Measurements from ENCODE around the gene PCDHGB4.
"Not testable (repeated sequence)": the region's sequence is repeated elsewhere in the genome, so short reads cannot be mapped to it uniquely, and the experiment has no call there.

The PCDHGB4 gene

DNA sequence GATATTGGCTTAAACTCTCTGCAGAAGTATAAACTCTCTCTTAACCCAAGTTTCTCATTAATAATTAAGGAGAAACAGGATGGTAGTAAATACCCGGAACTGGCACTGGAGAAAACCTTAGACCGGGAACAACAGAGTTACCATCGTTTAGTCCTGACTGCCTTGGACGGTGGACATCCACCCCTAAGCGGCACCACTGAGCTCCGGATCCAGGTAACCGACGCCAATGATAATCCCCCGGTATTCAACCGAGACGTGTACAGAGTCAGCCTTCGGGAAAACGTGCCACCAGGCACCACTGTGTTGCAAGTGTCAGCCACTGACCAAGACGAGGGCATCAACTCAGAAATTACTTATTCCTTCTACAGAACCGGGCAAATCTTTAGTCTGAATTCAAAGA is 11.1 kb downstream of the PCDHGB4 start:
- DNase-seq (ENCODE audit: low read depth, low spot score) = no peak

DNA sequence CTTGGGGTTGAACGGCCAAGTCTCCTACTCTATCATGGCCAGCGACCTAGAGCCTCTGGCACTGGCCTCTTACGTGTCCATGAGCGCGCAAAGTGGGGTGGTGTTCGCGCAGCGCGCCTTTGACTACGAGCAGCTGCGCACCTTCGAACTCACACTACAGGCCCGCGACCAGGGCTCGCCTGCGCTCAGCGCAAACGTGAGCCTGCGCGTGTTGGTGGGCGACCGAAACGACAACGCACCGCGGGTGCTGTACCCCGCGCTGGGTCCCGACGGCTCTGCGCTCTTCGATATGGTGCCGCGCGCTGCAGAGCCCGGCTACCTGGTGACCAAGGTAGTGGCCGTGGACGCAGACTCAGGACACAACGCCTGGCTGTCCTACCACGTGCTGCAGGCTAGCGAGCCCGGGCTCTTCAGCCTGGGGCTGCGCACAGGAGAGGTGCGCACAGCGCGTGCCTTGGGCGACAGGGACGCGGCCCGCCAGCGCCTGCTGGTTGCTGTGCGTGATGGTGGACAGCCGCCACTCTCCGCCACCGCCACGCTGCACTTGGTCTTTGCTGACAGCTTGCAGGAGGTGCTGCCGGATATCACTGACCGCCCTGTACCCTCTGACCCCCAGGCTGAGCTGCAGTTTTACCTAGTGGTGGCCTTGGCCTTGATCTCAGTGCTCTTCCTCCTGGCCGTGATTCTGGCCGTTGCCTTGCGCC is 12.2 kb downstream of the PCDHGB4 start:
- no peak for DNase-seq (ENCODE audit: low read depth, low spot score)

DNA sequence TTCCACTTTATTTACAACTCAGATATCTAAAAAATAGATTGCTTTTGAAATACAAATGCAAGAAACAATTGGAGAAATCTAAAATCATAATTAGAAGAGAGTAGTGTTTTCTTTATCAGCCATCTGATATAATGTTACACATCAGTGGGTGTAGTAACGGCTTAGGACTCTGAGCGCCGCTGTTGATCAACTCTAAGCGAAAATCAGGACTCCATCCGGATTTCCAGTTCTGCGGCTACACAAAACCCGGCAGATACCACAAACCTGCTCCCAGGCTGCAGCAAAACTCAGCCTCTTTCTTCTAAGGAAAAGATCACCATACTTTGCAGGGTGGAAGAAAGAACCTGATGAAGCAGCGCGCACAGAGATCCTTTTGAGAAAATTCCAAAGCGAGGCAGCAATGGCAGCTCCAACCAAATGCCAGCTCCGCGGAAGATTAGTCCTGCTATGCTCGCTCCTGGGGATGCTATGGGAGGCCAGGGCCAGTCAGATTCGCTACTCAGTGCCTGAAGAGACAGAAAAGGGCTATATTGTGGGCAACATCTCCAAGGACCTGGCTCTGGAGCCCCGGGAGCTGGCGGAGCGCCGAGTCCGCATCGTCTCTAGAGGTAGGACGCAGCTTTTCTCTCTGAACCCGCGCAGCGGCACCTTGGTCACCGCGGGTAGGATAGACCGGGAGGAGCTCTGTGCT is 15.2 kb downstream of the PCDHGB4 start, which contains the start of gene PCDHGA9:
TSS of gene PCDHGA9 (plus strand) at position 226 of the 691 bp plus-strand sequence. CDS start at position 401, 175 bp downstream.
- no peak for DNase-seq (ENCODE audit: low read depth, low spot score)

DNA sequence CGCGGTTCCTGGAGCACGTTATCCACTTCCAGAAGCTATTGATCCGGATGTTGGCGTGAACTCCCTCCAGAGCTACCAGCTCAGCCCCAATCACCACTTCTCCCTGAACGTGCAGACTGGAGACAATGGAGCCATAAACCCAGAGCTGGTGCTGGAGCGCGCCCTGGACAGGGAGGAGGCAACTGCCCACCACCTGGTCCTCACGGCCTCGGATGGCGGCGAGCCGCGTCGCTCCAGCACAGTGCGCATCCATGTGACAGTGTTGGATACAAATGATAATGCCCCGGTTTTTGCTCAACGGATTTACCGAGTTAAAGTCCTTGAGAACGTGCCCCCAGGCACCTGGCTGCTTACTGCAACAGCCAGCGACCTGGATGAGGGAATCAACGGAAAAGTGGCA is 15.9 kb downstream of the PCDHGB4 start:
- DNase-seq (ENCODE audit: low read depth, low spot score) = no peak

DNA sequence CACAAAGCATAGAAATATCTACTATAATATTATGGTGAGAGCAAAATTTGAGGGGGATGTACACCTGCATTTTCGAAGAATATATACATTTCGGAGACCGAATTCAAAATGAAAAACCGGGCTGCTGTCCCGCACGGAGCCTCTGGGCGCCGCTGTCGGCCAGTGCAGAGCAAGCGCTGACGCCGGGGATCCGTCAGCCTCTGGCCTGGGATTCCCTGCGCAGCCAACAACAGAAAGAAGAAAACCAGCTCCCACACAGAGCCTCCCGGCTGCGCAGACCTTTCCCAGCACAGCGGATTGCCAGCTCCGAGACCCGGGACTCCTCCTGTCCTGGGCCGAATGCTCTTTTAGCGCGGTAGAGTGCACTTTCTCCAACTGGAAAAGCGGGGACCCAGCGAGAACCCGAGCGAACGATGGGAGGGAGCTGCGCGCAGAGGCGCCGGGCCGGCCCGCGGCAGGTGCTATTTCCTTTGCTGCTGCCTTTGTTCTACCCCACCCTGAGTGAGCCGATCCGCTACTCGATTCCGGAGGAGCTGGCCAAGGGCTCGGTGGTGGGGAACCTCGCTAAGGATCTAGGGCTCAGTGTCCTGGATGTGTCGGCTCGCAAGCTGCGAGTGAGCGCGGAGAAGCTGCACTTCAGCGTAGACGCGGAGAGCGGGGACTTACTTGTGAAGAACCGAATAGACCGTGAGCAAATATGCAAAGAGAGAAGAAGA is 20.4 kb downstream of the PCDHGB4 start, which contains the start of gene PCDHGB6:
TSS of gene PCDHGB6 (plus strand) at position 232 of the 716 bp plus-strand sequence. CDS start at position 414, 182 bp downstream.
- not testable (repeated sequence) for DNase-seq (ENCODE audit: low read depth, low spot score)

DNA sequence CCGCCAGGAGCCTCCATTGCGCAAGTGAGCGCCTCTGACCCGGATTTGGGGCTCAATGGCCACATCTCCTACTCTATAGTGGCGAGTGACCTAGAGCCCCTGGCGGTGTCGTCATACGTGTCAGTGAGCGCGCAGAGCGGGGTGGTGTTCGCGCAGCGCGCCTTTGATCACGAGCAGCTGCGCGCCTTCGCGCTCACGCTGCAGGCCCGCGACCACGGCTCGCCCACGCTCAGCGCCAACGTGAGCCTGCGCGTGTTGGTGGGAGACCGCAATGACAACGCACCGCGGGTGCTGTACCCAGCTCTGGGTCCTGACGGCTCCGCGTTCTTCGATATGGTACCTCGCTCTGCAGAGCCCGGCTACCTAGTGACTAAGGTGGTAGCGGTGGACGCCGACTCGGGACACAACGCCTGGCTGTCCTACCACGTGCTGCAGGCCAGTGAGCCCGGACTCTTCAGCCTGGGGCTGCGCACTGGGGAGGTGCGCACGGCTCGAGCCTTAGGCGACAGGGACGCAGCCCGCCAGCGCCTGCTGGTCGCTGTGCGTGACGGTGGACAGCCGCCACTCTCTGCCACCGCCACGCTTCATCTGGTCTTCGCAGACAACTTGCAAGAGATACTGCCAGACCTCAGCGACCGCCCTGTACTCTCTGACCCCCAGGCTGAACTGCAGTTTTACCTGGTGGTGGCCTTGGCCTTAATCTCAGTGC is 22.3 kb downstream of the PCDHGB4 start:
- DNase-seq (ENCODE audit: low read depth, low spot score) = no peak

DNA sequence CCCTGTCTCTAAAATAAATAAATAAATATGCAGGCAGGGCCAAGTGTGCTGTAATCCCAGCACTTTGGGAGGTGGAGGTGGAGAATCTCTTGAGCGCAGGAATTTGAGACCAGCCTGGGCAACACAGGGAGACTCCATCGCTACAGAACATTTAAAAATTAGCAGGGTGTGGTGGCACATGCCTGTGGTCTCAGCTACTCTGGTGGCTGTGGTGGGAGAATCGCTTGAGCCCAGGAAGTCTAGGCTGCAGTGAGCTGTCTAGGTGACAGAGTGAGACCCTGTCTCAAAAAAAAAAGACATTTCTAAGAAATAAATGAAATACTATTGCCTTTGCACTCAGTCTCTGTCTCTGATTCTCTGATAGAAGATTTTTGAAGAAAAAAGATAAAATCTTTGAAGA is 24.1 kb downstream of the PCDHGB4 start:
- DNase-seq (ENCODE audit: low read depth, low spot score) = no peak

DNA sequence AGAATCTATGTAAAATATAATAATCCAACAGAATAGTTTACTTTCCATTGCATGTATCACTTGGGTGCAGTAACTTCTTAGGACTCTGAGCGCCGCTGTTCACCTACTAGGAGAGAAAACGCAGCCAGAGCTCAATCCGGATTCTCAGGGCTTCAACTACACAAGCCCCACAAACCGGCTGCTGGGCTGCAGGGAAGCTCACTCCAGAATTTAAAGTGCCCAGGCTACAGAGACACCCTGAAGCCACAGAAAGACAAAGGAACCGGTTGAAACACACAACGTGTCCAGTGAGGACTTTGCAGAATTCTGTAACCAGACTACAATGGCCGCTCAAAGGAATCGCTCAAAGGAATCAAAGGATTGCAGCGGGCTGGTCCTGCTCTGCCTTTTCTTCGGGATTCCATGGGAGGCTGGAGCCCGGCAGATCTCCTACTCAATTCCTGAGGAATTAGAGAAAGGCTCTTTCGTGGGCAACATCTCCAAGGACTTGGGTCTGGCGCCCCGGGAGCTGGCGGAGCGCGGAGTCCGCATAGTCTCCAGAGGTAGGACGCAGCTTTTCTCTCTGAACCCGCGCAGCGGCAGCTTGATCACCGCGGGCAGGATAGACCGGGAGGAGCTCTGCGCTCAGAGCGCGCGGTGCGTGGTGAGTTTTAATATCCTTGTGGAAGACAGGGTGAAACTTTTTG is 25.5 kb downstream of the PCDHGB4 start, which contains the start of gene PCDHGA10:
TSS of gene PCDHGA10 (plus strand) at position 134 of the 686 bp plus-strand sequence. CDS start at position 323, 189 bp downstream.
- DNase-seq (ENCODE audit: low read depth, low spot score) = no peak

DNA sequence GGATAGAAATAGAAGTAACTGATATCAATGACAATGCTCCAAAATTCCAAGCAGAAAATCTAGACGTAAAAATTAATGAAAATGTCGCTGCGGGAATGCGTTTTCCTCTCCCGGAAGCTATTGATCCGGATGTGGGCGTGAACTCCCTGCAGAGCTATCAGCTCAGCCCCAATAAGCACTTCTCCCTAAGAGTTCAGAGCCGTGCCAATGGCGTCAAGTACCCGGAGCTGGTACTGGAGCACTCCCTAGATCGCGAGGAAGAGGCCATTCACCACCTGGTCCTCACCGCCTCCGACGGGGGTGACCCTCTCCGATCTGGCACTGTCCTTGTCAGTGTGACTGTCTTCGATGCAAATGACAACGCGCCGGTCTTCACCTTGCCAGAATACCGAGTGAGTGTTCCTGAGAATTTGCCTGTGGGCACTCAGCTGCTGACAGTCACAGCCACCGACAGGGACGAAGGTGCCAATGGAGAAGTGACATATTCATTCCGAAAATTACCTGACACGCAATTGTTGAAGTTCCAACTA is 26.1 kb downstream of the PCDHGB4 start:
- no peak for DNase-seq (ENCODE audit: low read depth, low spot score)

DNA sequence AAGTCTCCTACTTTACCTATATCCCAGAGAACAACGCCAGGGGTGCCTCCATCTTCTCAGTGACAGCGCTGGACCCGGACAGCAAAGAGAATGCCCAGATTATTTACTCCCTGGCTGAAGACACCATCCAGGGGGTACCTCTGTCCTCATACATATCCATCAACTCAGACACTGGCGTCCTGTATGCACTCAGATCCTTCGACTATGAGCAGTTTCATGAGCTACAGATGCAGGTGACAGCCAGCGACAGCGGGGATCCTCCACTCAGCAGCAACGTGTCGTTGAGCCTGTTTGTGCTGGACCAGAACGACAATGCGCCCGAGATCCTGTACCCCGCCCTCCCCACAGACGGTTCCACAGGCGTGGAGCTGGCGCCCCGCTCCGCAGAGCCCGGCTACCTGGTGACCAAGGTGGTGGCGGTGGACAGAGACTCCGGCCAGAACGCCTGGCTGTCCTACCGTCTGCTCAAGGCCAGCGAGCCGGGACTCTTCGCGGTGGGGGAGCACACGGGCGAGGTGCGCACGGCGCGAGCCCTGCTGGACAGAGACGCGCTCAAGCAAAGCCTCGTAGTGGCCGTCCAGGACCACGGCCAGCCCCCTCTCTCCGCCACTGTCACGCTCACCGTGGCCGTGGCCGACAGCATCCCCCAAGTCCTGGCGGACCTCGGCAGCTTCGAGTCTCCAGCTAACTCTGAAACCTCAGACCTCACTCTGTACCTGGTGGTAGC is 27.2 kb downstream of the PCDHGB4 start:
- not testable (repeated sequence) for DNase-seq (ENCODE audit: low read depth, low spot score)

DNA sequence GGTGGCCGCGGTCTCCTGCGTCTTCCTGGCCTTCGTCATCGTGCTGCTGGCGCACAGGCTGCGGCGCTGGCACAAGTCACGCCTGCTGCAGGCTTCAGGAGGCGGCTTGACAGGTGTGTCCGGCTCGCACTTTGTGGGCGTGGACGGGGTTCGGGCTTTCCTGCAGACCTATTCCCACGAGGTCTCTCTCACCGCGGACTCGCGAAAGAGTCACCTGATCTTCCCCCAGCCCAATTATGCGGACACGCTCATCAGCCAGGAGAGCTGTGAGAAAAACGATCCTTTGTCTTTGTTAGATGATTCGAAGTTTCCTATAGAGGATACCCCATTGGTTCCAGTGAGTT is 27.7 kb downstream of the PCDHGB4 start:
- not testable (repeated sequence) for DNase-seq (ENCODE audit: low read depth, low spot score)

DNA sequence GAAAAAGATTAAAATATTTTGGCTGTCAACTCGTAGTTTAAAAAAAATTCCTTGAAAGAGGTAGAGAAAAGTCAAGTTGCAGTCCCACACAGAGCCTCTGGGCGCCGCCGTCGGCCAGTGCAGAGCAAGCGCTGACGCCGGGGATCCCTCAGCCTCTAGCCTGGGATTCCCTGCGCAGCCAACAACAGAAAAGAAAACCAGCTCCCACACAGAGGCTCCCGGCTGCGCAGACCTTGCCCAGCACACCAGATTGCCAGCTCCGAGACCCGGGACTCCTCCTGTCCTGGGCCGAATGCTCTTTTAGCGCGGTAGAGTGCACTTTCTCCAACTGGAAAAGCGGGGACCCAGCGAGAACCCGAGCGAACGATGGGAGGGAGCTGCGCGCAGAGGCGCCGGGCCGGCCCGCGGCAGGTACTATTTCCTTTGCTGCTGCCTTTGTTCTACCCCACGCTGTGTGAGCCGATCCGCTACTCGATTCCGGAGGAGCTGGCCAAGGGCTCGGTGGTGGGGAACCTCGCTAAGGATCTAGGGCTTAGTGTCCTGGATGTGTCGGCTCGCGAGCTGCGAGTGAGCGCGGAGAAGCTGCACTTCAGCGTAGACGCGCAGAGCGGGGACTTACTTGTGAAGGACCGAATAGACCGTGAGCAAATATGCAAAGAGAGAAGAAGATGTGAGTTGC is 30.1 kb downstream of the PCDHGB4 start, which contains the start of gene PCDHGB7:
TSS of gene PCDHGB7 (plus strand) at position 184 of the 679 bp plus-strand sequence. CDS start at position 367, 183 bp downstream.
- DNase-seq (ENCODE audit: low read depth, low spot score) = not testable (repeated sequence)

DNA sequence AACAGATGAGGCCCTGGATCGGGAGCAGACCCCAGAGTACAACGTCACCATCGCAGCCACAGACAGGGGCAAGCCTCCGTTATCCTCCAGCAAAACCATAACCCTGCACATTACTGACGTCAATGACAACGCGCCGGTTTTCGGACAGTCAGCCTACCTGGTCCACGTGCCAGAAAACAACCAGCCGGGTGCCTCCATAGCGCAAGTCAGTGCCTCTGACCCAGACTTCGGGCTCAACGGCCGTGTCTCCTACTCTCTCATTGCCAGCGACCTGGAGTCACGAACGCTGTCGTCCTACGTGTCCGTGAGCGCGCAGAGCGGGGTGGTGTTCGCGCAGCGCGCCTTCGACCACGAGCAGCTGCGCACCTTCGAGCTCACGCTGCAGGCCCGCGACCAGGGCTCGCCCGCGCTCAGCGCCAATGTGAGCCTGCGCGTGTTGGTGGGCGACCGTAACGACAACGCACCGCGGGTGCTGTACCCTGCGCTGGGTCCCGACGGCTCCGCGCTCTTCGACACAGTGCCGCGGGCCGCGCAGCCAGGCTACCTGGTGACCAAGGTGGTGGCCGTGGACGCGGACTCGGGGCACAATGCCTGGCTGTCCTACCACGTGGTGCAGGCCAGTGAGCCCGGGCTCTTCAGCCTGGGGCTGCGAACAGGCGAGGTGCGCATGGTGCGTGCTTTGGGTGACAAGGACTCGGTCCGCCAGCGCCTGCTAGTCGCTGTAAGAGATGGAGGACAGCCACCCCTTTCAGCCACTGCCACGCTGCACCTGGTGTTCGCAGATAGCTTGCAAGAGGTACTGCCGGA is 31.8 kb downstream of the PCDHGB4 start:
- DNase-seq (ENCODE audit: low read depth, low spot score) = no peak

DNA sequence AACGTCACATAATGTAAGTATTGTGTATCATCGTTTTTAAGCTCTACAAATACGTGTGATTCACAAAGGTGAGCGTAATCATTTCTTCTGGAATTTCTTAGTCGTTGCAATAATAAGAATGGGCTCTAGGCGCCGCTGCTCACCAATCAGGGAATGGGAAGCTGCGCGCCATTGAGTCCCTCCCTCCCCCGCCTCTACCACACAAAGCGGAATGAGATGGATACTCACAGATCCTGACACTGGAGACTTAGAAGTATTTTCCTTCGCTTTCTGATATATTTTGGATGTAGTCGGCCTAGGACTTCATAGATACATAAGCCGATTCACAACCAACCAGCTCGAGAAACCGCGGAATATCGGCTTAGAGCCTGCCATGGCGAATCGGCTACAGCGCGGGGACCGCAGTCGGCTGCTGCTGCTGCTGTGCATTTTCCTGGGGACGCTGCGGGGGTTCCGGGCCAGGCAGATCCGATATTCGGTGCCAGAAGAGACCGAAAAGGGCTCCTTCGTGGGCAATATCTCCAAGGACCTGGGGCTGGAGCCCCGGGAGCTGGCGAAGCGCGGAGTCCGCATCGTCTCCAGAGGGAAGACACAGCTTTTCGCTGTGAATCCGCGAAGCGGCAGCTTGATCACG is 33.5 kb downstream of the PCDHGB4 start, which contains the start of gene PCDHGA11:
TSS of gene PCDHGA11 (plus strand) at position 197 of the 634 bp plus-strand sequence. CDS start at position 374, 177 bp downstream.
- no peak for DNase-seq (ENCODE audit: low read depth, low spot score)

DNA sequence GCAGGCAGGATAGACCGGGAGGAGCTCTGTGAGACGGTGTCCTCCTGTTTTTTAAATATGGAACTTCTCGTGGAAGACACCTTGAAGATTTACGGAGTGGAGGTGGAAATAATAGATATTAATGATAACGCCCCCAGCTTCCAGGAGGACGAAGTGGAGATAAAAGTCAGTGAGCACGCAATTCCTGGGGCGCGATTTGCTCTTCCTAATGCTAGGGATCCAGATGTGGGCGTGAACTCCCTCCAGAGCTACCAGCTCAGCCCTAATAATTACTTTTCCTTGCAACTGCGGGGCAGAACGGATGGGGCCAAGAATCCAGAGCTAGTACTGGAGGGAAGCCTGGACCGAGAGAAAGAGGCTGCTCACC is 34.0 kb downstream of the PCDHGB4 start:
- no peak for DNase-seq (ENCODE audit: low read depth, low spot score)

DNA sequence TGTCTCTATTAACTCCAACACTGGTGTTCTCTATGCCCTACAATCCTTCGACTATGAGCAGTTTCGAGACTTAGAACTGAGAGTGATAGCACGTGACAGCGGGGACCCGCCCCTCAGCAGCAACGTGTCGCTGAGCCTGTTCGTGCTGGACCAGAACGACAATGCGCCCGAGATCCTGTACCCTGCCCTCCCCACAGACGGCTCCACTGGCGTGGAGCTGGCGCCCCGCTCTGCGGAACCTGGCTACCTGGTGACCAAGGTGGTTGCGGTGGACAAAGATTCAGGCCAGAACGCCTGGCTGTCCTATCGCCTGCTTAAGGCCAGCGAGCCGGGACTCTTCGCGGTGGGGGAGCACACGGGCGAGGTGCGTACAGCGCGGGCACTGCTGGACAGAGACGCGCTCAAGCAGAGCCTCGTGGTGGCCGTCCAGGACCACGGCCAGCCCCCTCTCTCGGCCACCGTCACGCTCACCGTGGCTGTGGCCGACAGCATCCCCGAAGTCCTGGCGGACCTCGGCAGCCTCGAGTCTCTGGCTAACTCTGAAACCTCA is 35.3 kb downstream of the PCDHGB4 start:
- no peak for DNase-seq (ENCODE audit: low read depth, low spot score)

DNA sequence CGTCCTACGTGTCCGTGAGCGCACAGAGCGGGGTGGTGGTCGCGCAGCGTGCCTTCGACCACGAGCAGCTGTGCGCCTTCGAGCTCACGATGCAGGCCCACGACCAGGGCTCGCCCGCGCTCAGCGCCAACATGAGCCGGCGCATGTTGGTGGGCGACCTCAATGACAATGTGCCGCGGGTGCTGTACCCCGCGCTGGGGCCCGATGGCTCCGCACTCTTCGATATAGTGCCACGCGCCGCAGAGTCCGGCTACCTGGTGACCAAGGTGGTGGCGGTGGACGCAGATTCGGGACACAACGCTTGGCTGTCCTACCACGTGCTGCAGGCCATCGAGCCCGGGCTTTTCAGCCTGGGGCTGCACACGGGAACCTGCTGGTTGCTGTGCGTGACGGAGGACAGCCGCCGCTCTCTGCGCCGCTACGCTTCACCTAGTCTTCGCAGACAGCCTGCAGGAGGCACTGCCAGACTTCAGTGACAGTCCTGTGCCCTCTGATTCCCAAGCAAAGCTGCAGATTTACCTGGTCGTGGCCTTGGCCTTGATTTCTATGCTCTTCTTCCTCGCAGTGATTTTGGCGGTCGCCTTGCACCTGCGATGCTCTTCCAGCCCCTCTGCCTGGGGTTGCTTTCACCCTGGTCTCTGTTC is 40.4 kb downstream of the PCDHGB4 start:
- DNase-seq (ENCODE audit: low read depth, low spot score) = no peak

Data from iPS DF 19.7 (cell line).